Skeletal muscle tissue (tissue), 4 donors: Measurements from ENCODE around the gene HS6ST1. TPM values are rescaled to one million over a fixed set of nuclear protein-coding genes. Genes with fewer than 3 reads are reported as not detected.

Experiments used
- H3K27ac ChIP-seq: one replicate; pipeline ENCODE4 v1.7.0; 2013; ENCODE audit warnings: mild to moderate bottlenecking, low read depth, low read length, inconsistent platforms
- H3K27me3 ChIP-seq, 3 donors: one replicate each; pipeline ENCODE4 v1.7.0; 2013; ENCODE audit warnings: low read length in 3 of 3; ENCODE audit not compliant: control insufficient read depth in 3 of 3, insufficient read depth in 3 of 3
- H3K36me3 ChIP-seq, 3 donors: one replicate each; pipeline ENCODE4 v1.7.0; 2013; ENCODE audit warnings: low read length in 3 of 3; ENCODE audit not compliant: control insufficient read depth in 3 of 3, insufficient read depth in 3 of 3
- H3K4me1 ChIP-seq, 3 donors: one replicate each; pipeline ENCODE4 v1.7.0; 2013; ENCODE audit warnings: low read length in 3 of 3, mild to moderate bottlenecking in 3 of 3; ENCODE audit not compliant: control insufficient read depth in 3 of 3, insufficient read depth in 3 of 3
- H3K4me3 ChIP-seq, 3 donors: one replicate each; pipeline ENCODE4 v1.7.0; 2013; ENCODE audit warnings: low read length in 3 of 3
- H3K9ac ChIP-seq, 3 donors: one replicate each; pipeline ENCODE4 v1.7.0; 2013; ENCODE audit warnings: low read length in 3 of 3, mild to moderate bottlenecking in 3 of 3, moderate library complexity in 2 of 3, low read depth in 1 of 3
- H3K9me3 ChIP-seq, 3 donors: one replicate each; pipeline ENCODE4 v1.7.0; 2013; ENCODE audit warnings: low read length in 3 of 3; ENCODE audit not compliant: control insufficient read depth in 3 of 3
- total RNA-seq: library from RNA; depleted of rRNA; stranded (reverse); fragments of >200 nt; gene quantifications from one replicate; pipeline ENCODE4 v1.2.3, GENCODE V29; 2014
- donor health status: Osteomylitis.

Gene HS6ST1
- total RNA-seq, 1 donor from 2014 or later, result 12.5 TPM

GRCh38 chr2:128332091-128332634, 13.5 kb upstream of the HS6ST1 start:
- no peak overlapping the region for H3K4me3 ChIP-seq
- peaks cover 0 to 8% (median 0%) of the 10 kb centered on the region in 3 donors for H3K9me3 ChIP-seq
- no peak overlapping the region for H3K9ac ChIP-seq
- no peaks in the 10 kb centered on the region for H3K27me3 ChIP-seq
- H3K36me3 ChIP-seq, result no peaks in the 10 kb centered on the region
- no peaks in the 10 kb centered on the region for H3K4me1 ChIP-seq
- no peak overlapping the region for H3K27ac ChIP-seq

- H3K9ac ChIP-seq, result no peak overlapping the region
- no peaks in the 10 kb centered on the region for H3K36me3 ChIP-seq
- no peak overlapping the region for H3K4me3 ChIP-seq
- H3K9me3 ChIP-seq, result peaks cover 0 to 8% (median 0%) of the 10 kb centered on the region in 3 donors
- no peak overlapping the region for H3K27ac ChIP-seq
- H3K27me3 ChIP-seq, result no peaks in the 10 kb centered on the region
- peaks cover 0 to 5% (median 3%) of the 10 kb centered on the region in 3 donors for H3K4me1 ChIP-seq
These were observed 11.9 kb upstream of the HS6ST1 start for GRCh38 chr2:128330583-128330982.

- H3K9ac ChIP-seq, result no peak overlapping the region
- H3K36me3 ChIP-seq, result no peaks in the 10 kb centered on the region
- peaks cover 5 to 11% (median 5%) of the 10 kb centered on the region in 3 donors for H3K4me1 ChIP-seq
- H3K27me3 ChIP-seq, result no peaks in the 10 kb centered on the region
- H3K27ac ChIP-seq, result no peak overlapping the region
- no peak overlapping the region for H3K4me3 ChIP-seq
- peaks cover 0 to 8% (median 0%) of the 10 kb centered on the region in 3 donors for H3K9me3 ChIP-seq
These were observed 10.9 kb upstream of the HS6ST1 start for GRCh38 chr2:128329607-128330006.

- Histone ChIP-seq H3K4me1 (peaks cover 5 to 12% (median 5%) of the 10 kb centered on the region in 3 donors), H3K27ac (no peak overlapping the region), H3K4me3 (no peak overlapping the region), H3K36me3 (no peaks in the 10 kb centered on the region), H3K9ac (no peak overlapping the region), H3K27me3 (no peaks in the 10 kb centered on the region), H3K9me3 (peaks cover 0 to 8% (median 0%) of the 10 kb centered on the region in 3 donors)
These were observed 8.7 kb upstream of the HS6ST1 start for GRCh38 chr2:128327180-128327964.

GRCh38 chr2:128326346-128326745, 7.7 kb upstream of the HS6ST1 start:
- peaks cover 0 to 1% (median 0%) of the 10 kb centered on the region in 3 donors for H3K9me3 ChIP-seq
- H3K9ac ChIP-seq, result no peak overlapping the region
- no peak overlapping the region for H3K27ac ChIP-seq
- H3K4me1 ChIP-seq, result peaks cover 9 to 17% (median 9%) of the 10 kb centered on the region in 3 donors
- H3K36me3 ChIP-seq, result no peaks in the 10 kb centered on the region
- H3K4me3 ChIP-seq, result no peak overlapping the region
- H3K27me3 ChIP-seq, result no peaks in the 10 kb centered on the region

- Histone ChIP-seq H3K9ac (peak overlapping the region in 1 of 3 donors; percentile 40), H3K9me3 (no peaks in the 10 kb centered on the region), H3K27ac (no peak overlapping the region), H3K4me1 (peaks cover 14 to 22% (median 15%) of the 10 kb centered on the region in 3 donors), H3K27me3 (no peaks in the 10 kb centered on the region), H3K36me3 (no peaks in the 10 kb centered on the region), H3K4me3 (peak overlapping the region in 1 of 3 donors; percentile 19)
These were observed 7.0 kb upstream of the HS6ST1 start for GRCh38 chr2:128325611-128326181.

GRCh38 chr2:128324897-128325410, 6.3 kb upstream of the HS6ST1 start:
- Histone ChIP-seq H3K36me3 (no peaks in the 10 kb centered on the region), H3K27me3 (no peaks in the 10 kb centered on the region), H3K9ac (no peak overlapping the region), H3K4me1 (peaks cover 14 to 22% (median 15%) of the 10 kb centered on the region in 3 donors), H3K9me3 (no peaks in the 10 kb centered on the region), H3K4me3 (no peak overlapping the region), H3K27ac (no peak overlapping the region)

- no peak overlapping the region for H3K27ac ChIP-seq
- no peaks in the 10 kb centered on the region for H3K9me3 ChIP-seq
- no peak overlapping the region for H3K9ac ChIP-seq
- H3K27me3 ChIP-seq, result no peaks in the 10 kb centered on the region
- H3K4me3 ChIP-seq, result no peak overlapping the region
- H3K36me3 ChIP-seq, result no peaks in the 10 kb centered on the region
- H3K4me1 ChIP-seq, result peaks cover 14 to 26% (median 15%) of the 10 kb centered on the region in 3 donors
These were observed 5.6 kb upstream of the HS6ST1 start for GRCh38 chr2:128324008-128324896.

GRCh38 chr2:128323555-128323931, 4.9 kb upstream of the HS6ST1 start:
- Histone ChIP-seq H3K9me3 (no peaks in the 10 kb centered on the region), H3K4me3 (no peak overlapping the region), H3K9ac (no peak overlapping the region), H3K4me1 (peaks cover 14 to 28% (median 15%) of the 10 kb centered on the region in 3 donors), H3K27me3 (no peaks in the 10 kb centered on the region), H3K36me3 (no peaks in the 10 kb centered on the region), H3K27ac (no peak overlapping the region)
